HEK293T (cell line): ENCODE measurements around the gene ZC3H15.

Source experiments
- CTCF ChIA-PET: fragments of 350-600 bp; formaldehyde crosslinking; extraction: SDS; loops from one replicate; lab custom pipeline; 2021; ENCODE audit warnings: antibody characterized with exemption, inconsistent platforms; lab: Yijun Ruan, JAX
- POLR2A ChIA-PET: fragments of 350-600 bp; formaldehyde crosslinking; extraction: SDS; loops from one replicate; lab custom pipeline; 2020; ENCODE audit warnings: antibody characterized with exemption, inconsistent platforms; lab: Yijun Ruan, JAX
- DNase-seq: peaks from one replicate; pipeline ENCODE4 v3.0.0; 2012; ENCODE audit warnings: mixed read lengths; ENCODE audit errors: extremely low spot score
- ARNT ChIP-seq: fragments of 450-650 bp; IDR thresholded peaks from 2 replicates; pipeline ENCODE4 v1.6.1; 2017; ENCODE audit warnings: mild to moderate bottlenecking
- BHLHE40 ChIP-seq: fragments of 450-650 bp; IDR thresholded peaks from 2 replicates; pipeline ENCODE4 v1.6.1; 2016; ENCODE audit warnings: mild to moderate bottlenecking, moderate library complexity, borderline replicate concordance
- CTBP1 ChIP-seq: fragments of 450-650 bp; IDR thresholded peaks from 2 replicates; pipeline ENCODE4 v1.6.1; 2016; ENCODE audit warnings: borderline replicate concordance
- ELF4 ChIP-seq: fragments of 450-650 bp; IDR thresholded peaks from 2 replicates; pipeline ENCODE4 v1.6.1; 2017; ENCODE audit warnings: antibody characterized with exemption
- FOXA1 ChIP-seq: fragments of 450-650 bp; IDR thresholded peaks from 2 replicates; pipeline ENCODE4 v1.6.1; 2016; ENCODE audit warnings: mild to moderate bottlenecking
- FOXK2 ChIP-seq: fragments of 450-650 bp; IDR thresholded peaks from 2 replicates; pipeline ENCODE4 v1.6.1; 2016; ENCODE audit warnings: mild to moderate bottlenecking
- FOXM1 ChIP-seq: fragments of 450-650 bp; IDR thresholded peaks from 2 replicates; pipeline ENCODE4 v1.6.1; 2017; ENCODE audit warnings: mild to moderate bottlenecking, borderline replicate concordance
- HDGF ChIP-seq: fragments of 450-650 bp; IDR thresholded peaks from 2 replicates; pipeline ENCODE4 v1.6.1; 2017; ENCODE audit warnings: antibody characterized with exemption, borderline replicate concordance
- L3MBTL2 ChIP-seq: fragments of 450-650 bp; conservative IDR thresholded peaks from 2 replicates; pipeline ENCODE4 v1.6.1; 2016; ENCODE audit warnings: mild to moderate bottlenecking
- LEF1 ChIP-seq: fragments of 450-650 bp; IDR thresholded peaks from 2 replicates; pipeline ENCODE4 v1.6.1; 2017; ENCODE audit warnings: mild to moderate bottlenecking, borderline replicate concordance
- NFRKB ChIP-seq: fragments of 450-650 bp; IDR thresholded peaks from 2 replicates; pipeline ENCODE4 v1.6.1; 2016; ENCODE audit warnings: mild to moderate bottlenecking, moderate library complexity
- SP1 ChIP-seq: fragments of 450-650 bp; IDR thresholded peaks from 2 replicates; pipeline ENCODE4 v1.6.1; 2017
- SUZ12 ChIP-seq: fragments of 450-650 bp; IDR thresholded peaks from 2 replicates; pipeline ENCODE4 v1.6.1; 2016; ENCODE audit warnings: mild to moderate bottlenecking
- TARDBP ChIP-seq: fragments of 450-650 bp; IDR thresholded peaks from 2 replicates; pipeline ENCODE4 v1.6.1; 2016
- ZNF384 ChIP-seq: fragments of 450-650 bp; IDR thresholded peaks from 2 replicates; pipeline ENCODE4 v1.6.1; 2016
- TF ChIP-seq, protein P1 (sequence below): fragments of 450-650 bp; IDR thresholded peaks from 2 replicates; pipeline ENCODE4 v1.6.1; 2016

ZC3H15 gene

DNA sequence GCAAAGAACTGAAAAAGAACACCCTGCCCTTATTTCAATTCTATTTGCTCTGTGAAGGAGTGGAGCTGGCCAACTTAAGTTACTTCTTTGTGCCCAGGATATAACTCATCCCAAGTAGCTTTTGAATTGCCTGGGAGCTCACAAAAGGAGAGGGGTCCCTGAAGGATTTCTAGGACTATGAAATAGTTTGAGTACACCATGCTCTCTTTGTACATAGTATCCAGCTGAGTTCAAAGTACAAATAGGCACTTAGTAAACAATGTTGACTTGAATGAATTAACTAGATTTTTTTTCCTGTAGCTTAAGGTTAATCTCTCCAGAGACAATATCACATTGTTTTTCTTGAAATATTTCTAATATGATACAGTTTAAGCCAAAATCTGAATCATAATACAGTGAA lies 47.7 kb downstream of the ZC3H15 start:
- ChIA-PET POLR2A (interaction anchor here (1.6 kb wide), 1 partner anchor 48 kb away, joined by 4 read pairs; the partner anchor contains the start of gene ZC3H15), CTCF (no interaction called here)
- TF ChIP-seq ZNF384 (no peak), TARDBP (no peak), FOXM1 (no peak), LEF1 (no peak), HDGF (no peak), SUZ12 (no peak), ARNT (no peak), FOXK2 (no peak), ELF4 (no peak), BHLHE40 (no peak), FOXA1 (no peak), SP1 (no peak), L3MBTL2 (no peak), NFRKB (no peak), CTBP1 (no peak)
- TF ChIP-seq, protein P1, sequence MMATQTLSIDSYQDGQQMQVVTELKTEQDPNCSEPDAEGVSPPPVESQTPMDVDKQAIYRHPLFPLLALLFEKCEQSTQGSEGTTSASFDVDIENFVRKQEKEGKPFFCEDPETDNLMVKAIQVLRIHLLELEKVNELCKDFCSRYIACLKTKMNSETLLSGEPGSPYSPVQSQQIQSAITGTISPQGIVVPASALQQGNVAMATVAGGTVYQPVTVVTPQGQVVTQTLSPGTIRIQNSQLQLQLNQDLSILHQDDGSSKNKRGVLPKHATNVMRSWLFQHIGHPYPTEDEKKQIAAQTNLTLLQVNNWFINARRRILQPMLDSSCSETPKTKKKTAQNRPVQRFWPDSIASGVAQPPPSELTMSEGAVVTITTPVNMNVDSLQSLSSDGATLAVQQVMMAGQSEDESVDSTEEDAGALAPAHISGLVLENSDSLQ: no peak

DNA sequence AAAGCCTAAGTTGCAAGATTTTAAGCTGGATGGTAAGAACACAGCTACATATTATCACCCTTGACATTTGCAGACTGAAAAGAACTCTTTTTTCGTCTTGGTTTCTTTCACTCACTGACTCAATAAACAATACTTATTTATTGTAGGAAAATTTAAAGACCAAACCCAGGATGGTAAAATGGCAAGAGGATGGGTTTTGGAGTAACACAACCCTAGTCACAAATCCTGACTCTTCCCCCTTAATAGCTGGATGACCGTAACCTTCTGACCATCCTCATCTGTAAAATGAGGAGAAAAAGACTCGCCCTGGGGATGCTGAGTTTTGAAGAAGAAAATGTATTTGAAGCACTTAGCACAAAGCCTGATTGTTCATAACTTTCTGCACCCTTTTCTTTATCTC lies 48.3 kb downstream of the ZC3H15 start:
- TF ChIP-seq TARDBP (no peak), LEF1 (no peak), HDGF (no peak), FOXA1 (no peak), ELF4 (no peak), ZNF384 (no peak), NFRKB (no peak), BHLHE40 (no peak), CTBP1 (no peak), ARNT (no peak), SUZ12 (no peak), FOXK2 (no peak), FOXM1 (no peak), SP1 (no peak), L3MBTL2 (no peak)
- TF ChIP-seq, protein P1: no peak
- POLR2A ChIA-PET: interaction anchor here (1.6 kb wide), 1 partner anchor 49 kb away, joined by 4 read pairs; the partner anchor contains the start of gene ZC3H15
- no peak for DNase-seq
- CTCF ChIA-PET: no interaction called here

More for the DNA sequence above, 47.7 kb downstream of the ZC3H15 start:
- DNase-seq: no peak

DNA sequence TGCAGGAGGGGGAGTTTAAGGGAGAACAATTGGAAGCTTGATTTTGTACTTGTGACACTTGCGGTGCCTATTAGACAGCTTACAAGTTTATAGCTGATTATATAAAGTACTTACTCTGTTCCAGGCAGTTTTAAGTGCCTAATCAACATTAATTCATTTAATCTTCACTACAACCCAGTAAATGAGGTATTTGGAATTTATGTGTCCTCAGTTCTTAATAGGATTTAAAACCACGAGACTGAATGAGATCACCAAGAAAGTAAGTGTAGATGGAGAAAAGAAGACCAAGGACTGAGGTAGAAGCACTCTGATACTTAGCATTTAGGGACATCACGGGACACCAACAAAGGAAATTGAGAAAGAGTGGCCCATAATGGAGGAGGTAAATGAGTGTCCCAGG lies 49.8 kb downstream of the ZC3H15 start:
- ChIA-PET POLR2A (no interaction called here), CTCF (no interaction called here)
- TF ChIP-seq FOXK2 (no peak), ELF4 (no peak)
- no peak for DNase-seq

DNA sequence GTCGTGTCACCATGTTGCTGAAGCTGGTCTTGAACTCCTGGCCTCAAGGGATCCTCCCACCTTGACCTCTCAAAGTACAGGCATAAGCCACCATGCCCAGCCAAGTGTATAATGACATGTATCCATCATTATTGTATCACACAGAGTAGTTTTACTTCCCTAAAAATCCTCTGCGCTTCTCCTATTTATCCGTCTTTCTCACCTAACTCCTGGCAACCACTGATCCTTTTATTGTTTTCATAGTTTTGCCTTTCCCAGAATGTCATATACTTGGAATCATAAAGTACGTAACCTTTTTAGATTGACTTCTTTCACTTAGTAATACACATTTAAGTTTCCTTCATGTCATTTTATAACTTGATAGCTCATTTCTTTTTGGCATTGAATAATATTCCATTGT lies 51.0 kb downstream of the ZC3H15 start:
- ChIA-PET CTCF (no interaction called here), POLR2A (no interaction called here)
- no peak for DNase-seq
- TF ChIP-seq SP1: no peak
- no peak for TF ChIP-seq FOXK2
- no peak for TF ChIP-seq ARNT

DNA sequence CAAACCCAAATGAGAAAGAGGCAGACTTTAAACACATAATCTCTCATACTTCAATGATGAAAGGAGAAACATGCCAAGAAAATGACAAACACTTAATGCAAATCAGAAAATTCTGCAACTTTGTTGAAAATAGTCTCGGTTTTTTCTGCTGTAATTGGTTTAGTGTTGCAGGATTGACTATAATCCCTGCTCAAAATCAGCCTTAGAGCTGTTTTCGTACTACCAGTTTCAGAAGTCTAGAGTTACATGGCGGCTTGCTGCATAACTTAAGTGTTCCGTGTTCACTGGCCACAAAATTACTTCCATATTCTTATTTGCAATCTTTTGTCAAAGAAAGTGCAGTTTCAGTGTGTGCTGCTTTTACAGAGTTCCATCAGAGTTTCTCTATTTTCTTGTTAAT lies 54.9 kb downstream of the ZC3H15 start:
- ChIA-PET POLR2A (no interaction called here), CTCF (interaction anchor here (0.8 kb wide), 1 partner anchor 1651 kb away, joined by 7 read pairs; no protein-coding TSS in a partner anchor)
- TF ChIP-seq, protein P1: no peak
- no peak for DNase-seq

DNA sequence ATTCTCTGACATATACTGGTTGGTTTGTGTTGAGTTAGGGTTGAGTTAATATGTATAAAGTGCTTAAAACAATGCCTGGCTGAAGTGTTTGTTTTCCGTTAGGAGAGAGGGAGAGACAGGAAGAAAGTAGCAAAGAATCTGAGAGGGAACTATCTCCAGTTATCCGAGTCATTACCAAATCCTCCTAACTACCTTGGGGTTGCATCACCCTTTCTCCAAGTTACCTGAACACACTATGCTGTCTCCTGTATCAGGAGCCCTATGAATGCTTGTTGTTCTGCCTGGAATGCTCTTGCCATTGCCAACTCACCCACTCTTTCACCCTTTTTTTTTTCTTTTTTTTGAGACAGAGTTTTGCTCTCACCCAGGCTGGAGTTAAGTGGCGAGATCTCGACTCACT lies 55.9 kb downstream of the ZC3H15 start:
- TF ChIP-seq, protein P1: no peak
- TF ChIP-seq SP1: no peak
- POLR2A ChIA-PET: no interaction called here
- CTCF ChIA-PET: no interaction called here
- no peak for DNase-seq

DNA sequence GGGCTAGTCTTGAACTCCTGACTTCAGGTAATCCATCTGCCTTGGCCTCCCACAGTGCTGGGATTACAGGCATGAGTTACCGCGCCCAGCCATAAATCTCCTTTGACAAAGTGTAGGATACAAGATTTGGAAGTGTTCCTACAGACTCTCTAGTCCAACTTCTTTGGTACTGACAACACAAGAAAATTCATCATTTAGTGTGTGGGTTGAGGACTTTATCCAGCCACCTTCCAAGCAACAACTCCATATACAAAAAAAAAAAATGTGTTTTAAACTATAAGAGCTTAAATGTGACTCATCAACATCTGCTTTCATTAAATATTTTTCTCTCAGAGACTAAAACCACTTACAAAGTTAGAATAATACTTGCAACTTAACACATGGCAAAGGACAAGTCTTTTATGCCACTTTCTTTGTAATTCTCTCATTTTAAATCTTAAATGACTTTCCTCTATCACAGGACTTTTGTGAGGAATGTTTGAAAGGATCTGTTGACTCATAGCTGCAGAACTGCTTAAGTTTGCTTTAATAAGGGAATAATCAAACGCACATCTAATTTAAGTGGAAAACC lies 57.6 kb downstream of the ZC3H15 start:
- ChIA-PET CTCF (no interaction called here), POLR2A (no interaction called here)
- TF ChIP-seq CTBP1 (no peak), HDGF (no peak), FOXA1 (no peak), SP1 (no peak), FOXM1 (no peak), FOXK2 (no peak)
- TF ChIP-seq, protein P1: peak; percentile 81
- DNase-seq: no peak
